K562 (cell line): Measurements from ENCODE around the gene JPT2. TPM values are rescaled to one million over a fixed set of nuclear protein-coding genes. Genes with fewer than 3 reads are reported as not detected.
A peak's percentile ranks its signal among the peaks of the same experiment; 100 is the strongest.

Source experiments
- ATF1 ChIP-seq, 2 experiments: fragments of 450-650 bp in 1 of 2; IDR thresholded peaks; 2 replicates each; pipeline ENCODE4 v1.6.1; 2016; ENCODE audit warnings: missing compliant biosample characterization in 1 of 2, missing genetic modification characterization in 1 of 2
- FOXM1 ChIP-seq, 2 experiments: fragments of 450-650 bp in 1 of 2; sonication (generic) in 1 of 2; formaldehyde crosslinking in 1 of 2; IDR thresholded peaks; 2 replicates each; pipeline versions ENCODE4 v1.6.1 to v1.9.0; 2017 to 2022; ENCODE audit warnings: low read depth in 2 of 2, mild to moderate bottlenecking in 2 of 2, missing genetic modification reagents in 1 of 2, moderate library complexity in 1 of 2
- PRDM10 ChIP-seq: fragments of 450-650 bp; IDR thresholded peaks from 2 replicates; pipeline ENCODE4 v1.6.1; 2018; ENCODE audit not compliant: partially characterized antibody
- TCF7 ChIP-seq: sonication (generic); IDR thresholded peaks from 2 replicates; pipeline ENCODE4 v1.6.1; 2016; ENCODE audit warnings: antibody characterized with exemption, borderline replicate concordance
- ZBTB40 ChIP-seq, 2 experiments: fragments of 450-650 bp in 1 of 2; sonication (generic) in 1 of 2; formaldehyde crosslinking in 1 of 2; IDR thresholded peaks; 2 replicates each; pipeline versions ENCODE4 v1.7.1 to v1.9.0; 2016 to 2022; ENCODE audit warnings: inconsistent platforms in 1 of 2, mild to moderate bottlenecking in 1 of 2, missing genetic modification reagents in 1 of 2
- ZNF239 ChIP-seq: fragments of 250-450 bp; sonication (Bioruptor Pico); IDR thresholded peaks from 2 replicates; pipeline ENCODE4 v1.4.0; 2020; ENCODE audit warnings: mild to moderate bottlenecking
- polyA plus RNA-seq, 8 experiments: library from polyadenylated mRNA; depleted of rRNA in 4 of 8; stranded (reverse) in 5 of 8; unstranded in 3 of 8; fragments of >200 nt; fragmentation: Nextera tagmentation in 2 of 8; fragmentation: Illumina TruSeq in 1 of 8; extraction: Ambion mirVana in 2 of 8; extraction: Trizol in 1 of 8; gene quantifications; 2 replicates each; pipeline versions ENCODE4 v1.2.1 to v1.2.3, GENCODE V29; 2011 to 2014; ENCODE audit warnings: inconsistent platforms in 1 of 8, missing spikeins in 1 of 8
- total RNA-seq, 7 experiments: library from RNA; depleted of rRNA in 6 of 7; stranded (reverse); fragments of >200 nt in 6 of 7; fragmentation: Illumina TruSeq in 2 of 7; extraction: Trizol in 2 of 7; gene quantifications; 2 replicates each; pipeline versions ENCODE4 v1.2.1 to v1.2.3, GENCODE V29; 2011 to 2021; ENCODE audit warnings: low replicate concordance in 1 of 7
- TF ChIP-seq, protein P1 (sequence below): fragments of 450-650 bp; formaldehyde crosslinking; IDR thresholded peaks from 2 replicates; pipeline ENCODE4 v1.4.0; 2020; ENCODE audit warnings: mild to moderate bottlenecking, moderate library complexity

The JPT2 gene
- total and polyA plus RNA-seq, 9 of the 15 experiments (the other 6 are each of a cell fraction or from before 2014, with no cell fraction given) = 25.5 to 133 (median 106) TPM

- TF ChIP-seq, protein P1, sequence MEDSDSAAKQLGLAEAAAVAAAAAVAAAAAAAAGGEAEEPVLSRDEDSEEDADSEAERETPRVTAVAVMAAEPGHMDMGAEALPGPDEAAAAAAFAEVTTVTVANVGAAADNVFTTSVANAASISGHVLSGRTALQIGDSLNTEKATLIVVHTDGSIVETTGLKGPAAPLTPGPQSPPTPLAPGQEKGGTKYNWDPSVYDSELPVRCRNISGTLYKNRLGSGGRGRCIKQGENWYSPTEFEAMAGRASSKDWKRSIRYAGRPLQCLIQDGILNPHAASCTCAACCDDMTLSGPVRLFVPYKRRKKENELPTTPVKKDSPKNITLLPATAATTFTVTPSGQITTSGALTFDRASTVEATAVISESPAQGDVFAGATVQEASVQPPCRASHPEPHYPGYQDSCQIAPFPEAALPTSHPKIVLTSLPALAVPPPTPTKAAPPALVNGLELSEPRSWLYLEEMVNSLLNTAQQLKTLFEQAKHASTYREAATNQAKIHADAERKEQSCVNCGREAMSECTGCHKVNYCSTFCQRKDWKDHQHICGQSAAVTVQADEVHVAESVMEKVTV (CRISPR knock-in tag) = 0 out of 2 replicates have a peak, but pooled peaks have one; percentile 19
- TF ChIP-seq PRDM10 (no peak), ZNF239 (CRISPR knock-in tag) (no peak), TCF7 (no peak), ZBTB40 (IDR thresholded peaks at IDR 0.05) (no peak), ZBTB40 (CRISPR knock-in tag; IDR thresholded peaks at IDR 0.05) (no peak), FOXM1 (IDR thresholded peaks at IDR 0.05; ENCODE audit: low read depth) (no peak), FOXM1 (CRISPR knock-in tag; IDR thresholded peaks at IDR 0.05; ENCODE audit: low read depth) (no peak), ATF1 (CRISPR knock-in tag; IDR thresholded peaks at IDR 0.05) (no peak), ATF1 (tag; IDR thresholded peaks at IDR 0.05) (0 out of 2 replicates have a peak, but pooled peaks have one; percentile 9)
These were observed 45.5 kb downstream of the JPT2 start (continued) for GRCh38 chr16:1723450-1724147.
